ENCODE data around the gene CLIC6.

The CLIC6 gene

DNA sequence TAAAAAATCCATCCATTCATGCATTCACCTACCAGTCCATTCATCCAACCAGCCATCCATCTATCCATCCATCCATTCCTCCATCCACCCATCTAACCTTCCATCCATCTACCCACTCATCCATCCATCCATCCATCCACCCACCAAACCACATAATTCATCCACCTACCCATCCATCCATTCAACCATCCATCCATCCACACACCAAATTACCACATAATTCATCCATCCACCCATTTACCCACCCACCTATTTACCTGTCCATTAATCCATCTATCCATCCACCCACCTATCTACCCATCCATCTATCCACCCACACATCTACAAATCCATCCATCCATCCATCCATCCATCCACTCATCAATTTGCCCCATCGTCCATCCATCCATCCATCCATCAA, 71.4 kb downstream of the CLIC6 start:
- no peak overlapping the region for H3K27ac ChIP-seq
- TF ChIP-seq CTCF (IDR thresholded peaks at IDR 0.05) (no peak), ZFX (IDR thresholded peaks at IDR 0.05; ENCODE audit: borderline replicate concordance) (no peak)

GRCh38 chr21:34743285-34743684, 74.5 kb downstream of the CLIC6 start:
- H3K27ac ChIP-seq: no peak overlapping the region
- TF ChIP-seq CTCF (IDR thresholded peaks at IDR 0.05) (no peak), ZFX (IDR thresholded peaks at IDR 0.05; ENCODE audit: borderline replicate concordance) (no peak)

- no peak for TF ChIP-seq CTCF (IDR thresholded peaks at IDR 0.05)
- no peak for TF ChIP-seq ZFX (IDR thresholded peaks at IDR 0.05; ENCODE audit: borderline replicate concordance)
- no peak overlapping the region for H3K27ac ChIP-seq
Observed at GRCh38 chr21:34743831-34744230, 75.0 kb downstream of the CLIC6 start.

- H3K27ac ChIP-seq: no peak overlapping the region
- TF ChIP-seq CTCF (IDR thresholded peaks at IDR 0.05) (no peak), ZFX (IDR thresholded peaks at IDR 0.05; ENCODE audit: borderline replicate concordance) (no peak)
Observed at GRCh38 chr21:34744801-34745200, 76.0 kb downstream of the CLIC6 start.

GRCh38 chr21:34745557-34746255, 76.9 kb downstream of the CLIC6 start:
- TF ChIP-seq CTCF (IDR thresholded peaks at IDR 0.05) (peak; percentile 80), ZFX (IDR thresholded peaks at IDR 0.05; ENCODE audit: borderline replicate concordance) (no peak)
- no peak overlapping the region for H3K27ac ChIP-seq

GRCh38 chr21:34748862-34749261, 80.1 kb downstream of the CLIC6 start:
- TF ChIP-seq ZFX (IDR thresholded peaks at IDR 0.05; ENCODE audit: borderline replicate concordance) (no peak), CTCF (IDR thresholded peaks at IDR 0.05) (no peak)
- H3K27ac ChIP-seq: no peak overlapping the region

GRCh38 chr21:34754690-34755647, 86.2 kb downstream of the CLIC6 start:
- no peak overlapping the region for H3K27ac ChIP-seq
- TF ChIP-seq ZFX (IDR thresholded peaks at IDR 0.05; ENCODE audit: borderline replicate concordance) (no peak), CTCF (IDR thresholded peaks at IDR 0.05) (no peak)
